T-helper 1 cell treated with Interleukin-12 subunit alpha and Interleukin-12 subunit beta and Interleukin-4 antibody, amounts not matched to agents 30 μg/mL and 1 μg/mL, for 36 hours (primary cell): Measurements from ENCODE around the gene KRTDAP.

Source experiments
- H3K27ac Mint-ChIP-seq: one replicate; pipeline ENCODE4 v1.8.0; 2021; ENCODE audit warnings: mild to moderate bottlenecking, mixed read lengths
- H3K27me3 Mint-ChIP-seq: one replicate; pipeline ENCODE4 v1.8.0; 2021; ENCODE audit warnings: low read depth, mixed read lengths
- H3K36me3 Mint-ChIP-seq: one replicate; pipeline ENCODE4 v1.8.0; 2021; ENCODE audit warnings: low read depth, mixed read lengths
- H3K4me1 Mint-ChIP-seq: one replicate; pipeline ENCODE4 v1.8.0; 2021; ENCODE audit warnings: low read depth, mixed read lengths
- H3K4me3 Mint-ChIP-seq: one replicate; pipeline ENCODE4 v1.8.0; 2021; ENCODE audit warnings: mild to moderate bottlenecking, moderate library complexity, mixed read lengths
- H3K9me3 Mint-ChIP-seq: one replicate; pipeline ENCODE4 v1.8.0; 2021; ENCODE audit warnings: mixed read lengths

Gene KRTDAP

DNA sequence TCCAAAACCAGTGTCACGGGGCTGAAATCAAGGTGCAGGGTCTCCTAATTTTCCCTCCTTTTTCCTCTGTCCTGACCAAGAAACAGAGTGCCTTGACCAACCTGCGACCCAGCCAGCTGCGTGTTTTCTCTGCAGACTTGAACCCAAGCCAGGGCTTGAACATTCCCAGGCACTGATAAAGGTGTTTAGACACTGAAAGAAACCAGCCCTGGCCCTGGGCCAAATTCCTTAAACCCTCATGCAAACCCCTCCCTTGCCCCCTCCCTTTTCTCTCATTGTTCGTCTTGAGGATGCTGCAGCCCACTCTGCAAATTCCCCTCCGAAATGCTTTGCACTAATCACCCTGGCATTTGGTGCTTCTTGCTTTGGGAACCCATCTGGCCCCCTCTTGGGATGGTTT, 51.7 kb downstream of the KRTDAP start:
- Mint-ChIP-seq H3K27me3 (no peaks in the 10 kb centered on the region), H3K9me3 (no peaks in the 10 kb centered on the region), H3K4me3 (no peak overlapping the region), H3K36me3 (no peaks in the 10 kb centered on the region), H3K4me1 (peaks cover 16% of the 10 kb centered on the region), H3K27ac (no peak overlapping the region)

DNA sequence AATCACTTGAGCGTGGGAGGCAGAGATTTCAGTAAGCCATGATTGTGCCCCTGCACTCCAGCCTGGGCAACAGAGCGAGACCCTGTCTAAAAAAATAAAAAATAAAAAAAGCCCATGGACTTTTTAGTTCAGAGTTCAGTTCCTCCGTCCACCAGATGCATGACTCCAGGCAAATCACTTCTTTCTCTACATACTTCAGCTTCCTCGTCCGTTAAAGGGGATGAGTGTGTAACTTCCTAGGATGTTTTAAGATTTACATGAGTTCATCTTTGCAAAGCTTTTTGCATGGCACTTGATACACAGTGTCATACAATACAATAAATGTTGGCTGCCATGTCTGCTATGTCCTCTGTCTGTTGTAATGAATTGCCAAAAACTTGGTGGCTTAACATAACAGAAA, 52.2 kb downstream of the KRTDAP start:
- Mint-ChIP-seq H3K27me3 (no peaks in the 10 kb centered on the region), H3K4me3 (no peak overlapping the region), H3K9me3 (no peaks in the 10 kb centered on the region), H3K27ac (no peak overlapping the region), H3K36me3 (no peaks in the 10 kb centered on the region), H3K4me1 (peaks cover 16% of the 10 kb centered on the region)

DNA sequence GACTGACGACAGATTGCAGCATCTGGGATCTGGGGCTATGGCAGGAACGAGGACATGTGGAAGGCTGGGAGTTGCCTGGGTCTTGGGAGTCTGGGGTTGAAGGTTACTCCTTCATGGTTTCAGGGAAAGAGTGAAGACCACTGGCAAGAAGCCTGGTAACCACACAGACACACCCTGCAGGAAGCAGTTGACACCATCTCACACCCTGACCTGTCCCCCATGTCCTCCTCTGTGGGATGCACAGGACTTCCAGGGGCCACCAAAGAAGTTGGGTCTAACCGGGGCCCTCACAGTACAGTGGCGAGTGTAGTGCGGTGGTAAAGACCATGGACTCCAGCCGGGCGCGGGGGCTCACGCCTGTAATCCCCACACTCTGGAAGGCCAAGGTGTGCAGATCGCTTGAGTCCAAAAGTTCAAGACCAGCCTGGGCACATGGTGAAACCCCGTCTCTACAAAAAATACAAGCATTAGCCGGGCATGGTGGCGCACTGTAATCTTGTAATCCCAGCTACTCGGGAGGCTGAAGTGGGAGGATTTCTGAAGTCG, 52.8 kb downstream of the KRTDAP start:
- H3K27ac Mint-ChIP-seq: no peak overlapping the region
- peaks cover 2% of the 10 kb centered on the region for H3K9me3 Mint-ChIP-seq
- no peak overlapping the region for H3K4me3 Mint-ChIP-seq
- H3K27me3 Mint-ChIP-seq: no peaks in the 10 kb centered on the region
- H3K4me1 Mint-ChIP-seq: peaks cover 16% of the 10 kb centered on the region
- H3K36me3 Mint-ChIP-seq: no peaks in the 10 kb centered on the region
